HepG2 (cell line): ENCODE data around the gene JMJD8. TPM values are rescaled to one million over a fixed set of nuclear protein-coding genes. Genes with fewer than 3 reads are reported as not detected.

ENCODE experiments used
- ATAC-seq: fragments of 200-7000 bp; cut with Tn5 transposase; 3 replicates; pipeline ENCODE4 v1.9.1; 2020; ENCODE audit warnings: mild to moderate bottlenecking, moderate library complexity
- BruUV-seq: library from RNA; stranded (reverse); fragments of 400-500 nt; replicated peaks from 2 replicates; lab custom pipeline; 2021; lab: Mats Ljungman, UMichigan
- CTCF ChIA-PET: fragments of 300-600 bp; formaldehyde crosslinking; extraction: SDS; loops from one replicate; lab custom pipeline; 2021; ENCODE audit warnings: low total read pairs, inconsistent platforms, low intra/inter-chr PET ratio; lab: Yijun Ruan, JAX
- POLR2A ChIA-PET: fragments of 350-600 bp; sonication (Branson Sonifier 250); formaldehyde crosslinking; loops from one replicate; lab custom pipeline; 2020; ENCODE audit warnings: antibody characterized with exemption, inconsistent platforms; lab: Yijun Ruan, JAX
- DNase-seq: peaks from one replicate; pipeline ENCODE4 v3.0.0-alpha.2; 2015; ENCODE audit warnings: low spot score
- FAIRE-seq: peaks from 3 replicates; lab custom pipeline; 2011; peaks lifted over from hg19 to GRCh38; lab: Jason Lieb, UNC
- H2AFZ ChIP-seq: one replicate; pipeline ENCODE4 v1.6.1; 2011; ENCODE audit warnings: low read length, inconsistent platforms
- H3K27ac ChIP-seq: fragments of 300-600 bp; 3 replicates; pipeline ENCODE4 v1.8.0; 2011; ENCODE audit warnings: mixed run types, mild to moderate bottlenecking, mixed read lengths, low read length, inconsistent platforms; ENCODE audit not compliant: insufficient read depth; ENCODE audit errors: extremely low read length
- H3K27me3 ChIP-seq, 2 experiments: fragments of 200-600 bp in 1 of 2; 2 replicates in 1 of 2; 3 replicates in 1 of 2; pipeline versions ENCODE4 v1.6.0 to v1.8.0; 2011; ENCODE audit warnings: low read length in 2 of 2, mild to moderate bottlenecking in 2 of 2, moderate library complexity in 2 of 2, inconsistent platforms in 1 of 2; ENCODE audit not compliant: insufficient read depth in 2 of 2, control insufficient read depth in 1 of 2
- H3K36me3 ChIP-seq, 2 experiments: fragments of 200-600 bp in 1 of 2; replicated peaks in 1 of 2; 2 replicates in 1 of 2; 3 replicates in 1 of 2; pipeline versions ENCODE4 v1.5.1 to v1.8.0; 2011; ENCODE audit warnings: low read length in 2 of 2, inconsistent platforms in 1 of 2; ENCODE audit not compliant: insufficient read depth in 2 of 2, control insufficient read depth in 1 of 2
- H3K4me1 ChIP-seq: 2 replicates; pipeline ENCODE4 v1.5.1; 2012; ENCODE audit warnings: low read length, inconsistent platforms; ENCODE audit not compliant: insufficient read depth
- H3K4me2 ChIP-seq: 2 replicates; pipeline ENCODE4 v1.6.0; 2011; ENCODE audit warnings: low read depth, low read length, inconsistent platforms
- H3K4me3 ChIP-seq, 3 experiments: fragments of 200-600 bp in 1 of 3; sonication (generic), shearing (Covaris generic) in 1 of 3; replicated peaks in 1 of 3; 2 replicates each; pipeline ENCODE4 v1.5.1; 2011 to 2016; ENCODE audit warnings: low read length in 3 of 3, inconsistent platforms in 2 of 3, low read depth in 2 of 3, mild to moderate bottlenecking in 2 of 3, control low read depth in 1 of 3, mixed read lengths in 1 of 3; ENCODE audit not compliant: insufficient read depth in 1 of 3
- H3K79me2 ChIP-seq: one replicate; pipeline ENCODE4 v1.6.1; 2011; ENCODE audit warnings: low read length, inconsistent platforms; ENCODE audit not compliant: insufficient read depth
- H3K9ac ChIP-seq: 2 replicates; pipeline ENCODE4 v1.6.0; 2011; ENCODE audit warnings: mild to moderate bottlenecking, low read depth, low read length, inconsistent platforms; ENCODE audit not compliant: insufficient read depth
- H3K9me3 ChIP-seq: 2 replicates; pipeline ENCODE4 v1.5.1; 2012; ENCODE audit warnings: mild to moderate bottlenecking, low read length
- H4K20me1 ChIP-seq: 2 replicates; pipeline ENCODE4 v1.6.0; 2011; ENCODE audit warnings: inconsistent platforms, mild to moderate bottlenecking, low read length, moderate library complexity; ENCODE audit not compliant: insufficient read depth
- BRF2 ChIP-seq: sonication (generic); formaldehyde crosslinking; IDR thresholded peaks from 2 replicates; pipeline ENCODE4 v1.8.1; 2022; ENCODE audit warnings: mild to moderate bottlenecking, missing genetic modification reagents
- IKZF5 ChIP-seq: IDR thresholded peaks from 2 replicates; pipeline ENCODE4 v1.6.1; 2018; ENCODE audit warnings: missing genetic modification reagents, mild to moderate bottlenecking, missing compliant biosample characterization
- JUND ChIP-seq: sonication (generic); formaldehyde crosslinking; IDR thresholded peaks from 2 replicates; pipeline ENCODE4 v1.8.0; 2022; ENCODE audit warnings: mild to moderate bottlenecking, missing genetic modification reagents
- NR0B2 ChIP-seq: sonication (generic); formaldehyde crosslinking; IDR thresholded peaks from 2 replicates; pipeline ENCODE4 v1.4.0; 2020; ENCODE audit warnings: mild to moderate bottlenecking, missing genetic modification reagents
- PAWR ChIP-seq: sonication (generic); formaldehyde crosslinking; IDR thresholded peaks from 2 replicates; pipeline ENCODE4 v1.4.0; 2020; ENCODE audit warnings: missing genetic modification reagents, mild to moderate bottlenecking, borderline replicate concordance
- PRMT3 ChIP-seq: sonication (generic); formaldehyde crosslinking; IDR thresholded peaks from 2 replicates; pipeline ENCODE4 v1.8.1; 2022; ENCODE audit warnings: low read depth, mild to moderate bottlenecking, moderate library complexity, missing genetic modification reagents, borderline replicate concordance
- U2AF1 ChIP-seq: fragments of 200-400 bp; formaldehyde crosslinking; optimal IDR thresholded peaks from 2 replicates; pipeline ENCODE3; 2017; ENCODE audit warnings: mild to moderate bottlenecking, low read depth, low read length
- U2AF2 ChIP-seq: fragments of 200-400 bp; formaldehyde crosslinking; IDR thresholded peaks from 2 replicates; pipeline ENCODE4 v1.6.1; 2017; ENCODE audit warnings: low read depth, mild to moderate bottlenecking, low read length
- ZNF33A ChIP-seq: sonication (generic); formaldehyde crosslinking; IDR thresholded peaks from 2 replicates; pipeline ENCODE4 v1.5.1; 2020; ENCODE audit warnings: missing genetic modification reagents, mild to moderate bottlenecking, moderate library complexity, borderline replicate concordance
- ZNF550 ChIP-seq: sonication (generic); formaldehyde crosslinking; IDR thresholded peaks from 2 replicates; pipeline ENCODE4 v1.4.0; 2020; ENCODE audit warnings: mild to moderate bottlenecking, missing genetic modification reagents, borderline replicate concordance
- ZNF574 ChIP-seq: sonication (generic); formaldehyde crosslinking; IDR thresholded peaks from 2 replicates; pipeline ENCODE4 v1.4.0; 2020; ENCODE audit warnings: missing genetic modification reagents
- ZNF605 ChIP-seq: sonication (generic); formaldehyde crosslinking; IDR thresholded peaks from 2 replicates; pipeline ENCODE4 v1.8.0; 2022; ENCODE audit warnings: mild to moderate bottlenecking, missing genetic modification reagents
- ZSCAN12 ChIP-seq: sonication (generic); formaldehyde crosslinking; IDR thresholded peaks from 2 replicates; pipeline ENCODE4 v1.9.0; 2021; ENCODE audit warnings: mild to moderate bottlenecking, missing genetic modification reagents
- WGBS: methylation state at CpG from one replicate; pipeline ENCODE4 v1.1.6; 2017; ENCODE audit warnings: low lambda C conversion rate; 5-methylcytosine and 5-hydroxymethylcytosine counted together
- in situ Hi-C: cut with HindIII; loops from 2 replicates; pipeline ENCODE4 v1.10.0; 2017; ENCODE audit warnings: low pct_unique_long_range_greater_than_20kb; ENCODE audit not compliant: extremely low pct_ligation_motif_present
- intact Hi-C: fragments of 100-400 bp; cut with micrococcal nuclease; formaldehyde crosslinking; loops from one replicate; pipeline ENCODE4 v1.10.0; 2022; ENCODE audit not compliant: unreplicated experiment
- polyA plus RNA-seq, 8 experiments: library from polyadenylated mRNA; depleted of rRNA in 3 of 8; stranded (reverse) in 7 of 8; unstranded in 1 of 8; fragments of >200 nt; fragmentation: Illumina TruSeq in 4 of 8; extraction: Trizol in 4 of 8; gene quantifications; 2 replicates each; pipeline versions ENCODE4 v1.2.1 to v1.2.3, GENCODE V29; 2011 to 2016; ENCODE audit warnings: low read depth in 4 of 8, missing spikeins in 1 of 8, mixed read lengths in 1 of 8; ENCODE audit not compliant: insufficient read depth in 1 of 8
- total RNA-seq, 5 experiments: library from RNA; depleted of rRNA; stranded (reverse); fragments of >200 nt; fragmentation: Illumina TruSeq; extraction: Trizol; gene quantifications; 2 replicates each; pipeline ENCODE4 v1.2.3, GENCODE V29; 2016; ENCODE audit warnings: low read depth in 1 of 5

The JMJD8 gene
- total and polyA plus RNA-seq, 2 of the 13 experiments (the other 11 are each of a cell fraction or from before 2014, with no cell fraction given), result 2.6 to 11.8 TPM

GRCh38 chr16:711548-712320, 27.6 kb upstream of the JMJD8 start (continued):
- peak; percentile 25; the same call in 1 of the 2 replicates for TF ChIP-seq IKZF5 (CRISPR knock-in tag)

GRCh38 chr16:711084-711483, 26.9 kb upstream of the JMJD8 start:
- Histone ChIP-seq H3K4me2 (no peak overlapping the region), H3K4me1 (peaks cover 25% of the 10 kb centered on the region), H3K79me2 (no peaks in the 10 kb centered on the region), H2AFZ (no peak overlapping the region), H3K27me3 (peaks cover 8 to 49% of the 10 kb centered on the region in 2 experiments; a peak in 4 of 5 replicates), H3K9me3 (no peaks in the 10 kb centered on the region), H4K20me1 (no peaks in the 10 kb centered on the region), H3K4me3 (no peak overlapping the region), H3K27ac (no peak overlapping the region), H3K36me3 (no peaks in the 10 kb centered on the region), H3K9ac (no peak overlapping the region)
- ATAC-seq, result no peak
- in situ Hi-C loops, result loop anchor here (5.0 kb wide), 1 partner anchor 76 kb away; the partner anchor contains the start of genes CHTF18 and RPUSD1
- BruUV-seq, result no TSS peak
- DNase-seq, result no peak
- TF ChIP-seq PRMT3 (CRISPR knock-in tag) (no peak), ZNF605 (CRISPR knock-in tag) (no peak), ZNF33A (CRISPR knock-in tag) (no peak), NR0B2 (CRISPR knock-in tag) (no peak), JUND (CRISPR knock-in tag) (no peak), PAWR (no peak), BRF2 (CRISPR knock-in tag) (no peak), ZNF550 (CRISPR knock-in tag) (no peak), U2AF1 (no peak), ZNF574 (CRISPR knock-in tag) (no peak), ZSCAN12 (CRISPR knock-in tag) (no peak), U2AF2 (no peak)
- FAIRE-seq, result no peak
- 19% methylated on average over 6 of the region's 12 CpGs for WGBS
- CTCF ChIA-PET, result interaction anchor here (0.7 to 2.3 kb wide), 4 partner anchors 23 to 76 kb away, joined by 3 to 19 read pairs (median 10); no protein-coding TSS in a partner anchor
- POLR2A ChIA-PET, result no interaction called here
- intact Hi-C loops, result no loop called here
